Mesenteric fat pad (tissue), 1 donor: ENCODE measurements around the gene GPR63. TPM values are rescaled to one million over a fixed set of nuclear protein-coding genes. Genes with fewer than 3 reads are reported as not detected.

Experiments
- DNase-seq: peaks from one replicate; pipeline ENCODE4 v3.0.0-alpha.2; 2020; ENCODE audit warnings: low spot score
- total RNA-seq: library from RNA; stranded (reverse); fragmentation: NEBNext Ultra II Directional; extraction: Animal tissue kit (Norgen Biotek cat#: 25700); gene quantifications from one replicate; pipeline ENCODE4 v1.2.1, GENCODE V29; 2021
- donor health status: DM: yes; HTN: yes; CAD: no.

GPR63 gene
- total RNA-seq, 1 donor from 2014 or later, result 0.32 TPM

GRCh38 chr6:96761794-96762193 is 75.5 kb downstream of the GPR63 start:
- no peak for DNase-seq

GRCh38 chr6:96760153-96760687 is 77.1 kb downstream of the GPR63 start:
- DNase-seq, result no peak

GRCh38 chr6:96755096-96755495 is 82.2 kb downstream of the GPR63 start:
- no peak for DNase-seq

- DNase-seq, result no peak
Measured at GRCh38 chr6:96749891-96750290, 87.4 kb downstream of the GPR63 start.

Other genes starting within 250 kb of the GPR63 start
- 49.3 TPM for gene NDUFAF4, start 60.4 kb upstream of the GPR63 start, total RNA-seq
- 0.16 TPM for gene KLHL32, start 87.3 kb upstream of the GPR63 start, total RNA-seq